ENCODE results near the gene KAZN.

GRCh38 chr1:14572861-14573260 is 25.6 kb upstream of the KAZN start:
- TF ChIP-seq TAF1 (IDR thresholded peaks at IDR 0.05; ENCODE audit: low read depth) (no peak), EP300 (conservative IDR thresholded peaks at IDR 0.05; ENCODE audit: poor library complexity, severe bottlenecking) (no peak), EZH2 (IDR thresholded peaks at IDR 0.05; ENCODE audit: borderline replicate concordance, insufficient read depth, low read length, poor library complexity, severe bottlenecking) (no peak), POLR2AphosphoS5 (IDR thresholded peaks at IDR 0.05) (no peak), MXI1 (conservative IDR thresholded peaks at IDR 0.05; ENCODE audit: poor library complexity, severe bottlenecking) (no peak), RAD21 (conservative IDR thresholded peaks at IDR 0.05) (no peak), SMC3 (conservative IDR thresholded peaks at IDR 0.05; ENCODE audit: poor library complexity) (no peak)
- TF ChIP-seq, protein P1, sequence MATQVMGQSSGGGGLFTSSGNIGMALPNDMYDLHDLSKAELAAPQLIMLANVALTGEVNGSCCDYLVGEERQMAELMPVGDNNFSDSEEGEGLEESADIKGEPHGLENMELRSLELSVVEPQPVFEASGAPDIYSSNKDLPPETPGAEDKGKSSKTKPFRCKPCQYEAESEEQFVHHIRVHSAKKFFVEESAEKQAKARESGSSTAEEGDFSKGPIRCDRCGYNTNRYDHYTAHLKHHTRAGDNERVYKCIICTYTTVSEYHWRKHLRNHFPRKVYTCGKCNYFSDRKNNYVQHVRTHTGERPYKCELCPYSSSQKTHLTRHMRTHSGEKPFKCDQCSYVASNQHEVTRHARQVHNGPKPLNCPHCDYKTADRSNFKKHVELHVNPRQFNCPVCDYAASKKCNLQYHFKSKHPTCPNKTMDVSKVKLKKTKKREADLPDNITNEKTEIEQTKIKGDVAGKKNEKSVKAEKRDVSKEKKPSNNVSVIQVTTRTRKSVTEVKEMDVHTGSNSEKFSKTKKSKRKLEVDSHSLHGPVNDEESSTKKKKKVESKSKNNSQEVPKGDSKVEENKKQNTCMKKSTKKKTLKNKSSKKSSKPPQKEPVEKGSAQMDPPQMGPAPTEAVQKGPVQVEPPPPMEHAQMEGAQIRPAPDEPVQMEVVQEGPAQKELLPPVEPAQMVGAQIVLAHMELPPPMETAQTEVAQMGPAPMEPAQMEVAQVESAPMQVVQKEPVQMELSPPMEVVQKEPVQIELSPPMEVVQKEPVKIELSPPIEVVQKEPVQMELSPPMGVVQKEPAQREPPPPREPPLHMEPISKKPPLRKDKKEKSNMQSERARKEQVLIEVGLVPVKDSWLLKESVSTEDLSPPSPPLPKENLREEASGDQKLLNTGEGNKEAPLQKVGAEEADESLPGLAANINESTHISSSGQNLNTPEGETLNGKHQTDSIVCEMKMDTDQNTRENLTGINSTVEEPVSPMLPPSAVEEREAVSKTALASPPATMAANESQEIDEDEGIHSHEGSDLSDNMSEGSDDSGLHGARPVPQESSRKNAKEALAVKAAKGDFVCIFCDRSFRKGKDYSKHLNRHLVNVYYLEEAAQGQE (IDR thresholded peaks at IDR 0.05; ENCODE audit: borderline replicate concordance) = no peak
- TF ChIP-seq, protein P2, sequence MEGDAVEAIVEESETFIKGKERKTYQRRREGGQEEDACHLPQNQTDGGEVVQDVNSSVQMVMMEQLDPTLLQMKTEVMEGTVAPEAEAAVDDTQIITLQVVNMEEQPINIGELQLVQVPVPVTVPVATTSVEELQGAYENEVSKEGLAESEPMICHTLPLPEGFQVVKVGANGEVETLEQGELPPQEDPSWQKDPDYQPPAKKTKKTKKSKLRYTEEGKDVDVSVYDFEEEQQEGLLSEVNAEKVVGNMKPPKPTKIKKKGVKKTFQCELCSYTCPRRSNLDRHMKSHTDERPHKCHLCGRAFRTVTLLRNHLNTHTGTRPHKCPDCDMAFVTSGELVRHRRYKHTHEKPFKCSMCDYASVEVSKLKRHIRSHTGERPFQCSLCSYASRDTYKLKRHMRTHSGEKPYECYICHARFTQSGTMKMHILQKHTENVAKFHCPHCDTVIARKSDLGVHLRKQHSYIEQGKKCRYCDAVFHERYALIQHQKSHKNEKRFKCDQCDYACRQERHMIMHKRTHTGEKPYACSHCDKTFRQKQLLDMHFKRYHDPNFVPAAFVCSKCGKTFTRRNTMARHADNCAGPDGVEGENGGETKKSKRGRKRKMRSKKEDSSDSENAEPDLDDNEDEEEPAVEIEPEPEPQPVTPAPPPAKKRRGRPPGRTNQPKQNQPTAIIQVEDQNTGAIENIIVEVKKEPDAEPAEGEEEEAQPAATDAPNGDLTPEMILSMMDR (IDR thresholded peaks at IDR 0.05; ENCODE audit: poor library complexity, severe bottlenecking) = no peak
